Right lobe of liver (tissue), 4 donors: ENCODE results near the gene CDC42EP5.
"Not testable (repeated sequence)": the region's sequence is repeated elsewhere in the genome, so short reads cannot be mapped to it uniquely, and the experiment has no call there.

Experiments
- POLR2A ChIP-seq: fragments of 450-650 bp; IDR thresholded peaks from one replicate; pipeline ENCODE4 v1.6.1; 2017; ENCODE audit warnings: antibody characterized with exemption, mild to moderate bottlenecking
- TF ChIP-seq, protein P1 (sequence below), 4 donors: fragments of 200-600 bp in 3 of 4; fragments of 450-650 bp in 1 of 4; IDR thresholded peaks; one replicate each; pipeline versions ENCODE4 v1.5.1 to v1.8.0; 2016 to 2022; ENCODE audit warnings: antibody characterized with exemption in 4 of 4, mild to moderate bottlenecking in 2 of 4
- donor health status: DM: no; HTN: no; CAD: no.
- donor health status: DM: no; HTN: no; CAD: no.
- donor health status: DM: no; HTN: yes; CAD: no.

DNA sequence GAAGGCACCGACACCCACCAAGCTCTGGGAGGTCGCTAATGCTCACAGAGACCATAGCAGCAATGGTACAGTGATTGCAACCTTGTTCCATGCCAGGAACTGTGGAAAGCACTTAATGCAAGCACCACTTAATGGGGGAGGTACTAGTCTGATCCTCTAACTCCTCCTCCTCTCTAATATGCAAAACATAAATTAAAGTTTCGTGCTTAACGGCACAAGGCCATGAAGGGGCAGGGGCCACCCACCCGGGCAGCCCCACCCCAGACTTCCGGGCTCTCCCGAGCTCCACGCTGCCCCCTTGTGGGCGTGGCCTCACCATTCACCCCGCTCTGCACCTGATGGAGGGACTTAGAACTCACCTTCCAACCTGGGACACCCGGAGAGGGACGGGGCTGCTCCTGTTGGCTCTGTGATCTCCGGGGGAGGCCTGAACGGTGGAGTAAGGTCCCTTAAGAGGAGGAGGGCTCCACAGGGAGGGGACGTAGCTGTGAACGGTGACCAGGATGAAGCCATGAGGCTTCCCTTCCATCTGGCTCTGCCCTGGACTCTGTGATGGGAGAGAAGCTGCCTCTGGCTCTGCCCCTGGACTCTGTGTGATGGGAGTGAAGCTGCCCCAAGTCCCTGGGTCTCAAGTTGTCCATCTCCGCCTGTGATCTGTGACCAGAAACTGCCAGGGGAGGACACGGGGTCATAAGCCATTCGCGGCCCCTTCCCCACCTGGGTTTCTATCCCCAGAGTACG lies 36.3 kb upstream of the CDC42EP5 start:
- TF ChIP-seq, protein P1, sequence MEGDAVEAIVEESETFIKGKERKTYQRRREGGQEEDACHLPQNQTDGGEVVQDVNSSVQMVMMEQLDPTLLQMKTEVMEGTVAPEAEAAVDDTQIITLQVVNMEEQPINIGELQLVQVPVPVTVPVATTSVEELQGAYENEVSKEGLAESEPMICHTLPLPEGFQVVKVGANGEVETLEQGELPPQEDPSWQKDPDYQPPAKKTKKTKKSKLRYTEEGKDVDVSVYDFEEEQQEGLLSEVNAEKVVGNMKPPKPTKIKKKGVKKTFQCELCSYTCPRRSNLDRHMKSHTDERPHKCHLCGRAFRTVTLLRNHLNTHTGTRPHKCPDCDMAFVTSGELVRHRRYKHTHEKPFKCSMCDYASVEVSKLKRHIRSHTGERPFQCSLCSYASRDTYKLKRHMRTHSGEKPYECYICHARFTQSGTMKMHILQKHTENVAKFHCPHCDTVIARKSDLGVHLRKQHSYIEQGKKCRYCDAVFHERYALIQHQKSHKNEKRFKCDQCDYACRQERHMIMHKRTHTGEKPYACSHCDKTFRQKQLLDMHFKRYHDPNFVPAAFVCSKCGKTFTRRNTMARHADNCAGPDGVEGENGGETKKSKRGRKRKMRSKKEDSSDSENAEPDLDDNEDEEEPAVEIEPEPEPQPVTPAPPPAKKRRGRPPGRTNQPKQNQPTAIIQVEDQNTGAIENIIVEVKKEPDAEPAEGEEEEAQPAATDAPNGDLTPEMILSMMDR (IDR thresholded peaks at IDR 0.05): not testable (repeated sequence)
- TF ChIP-seq POLR2A: not testable (repeated sequence)
